Motor neuron (in vitro differentiated cells): ENCODE results near the gene GID4. TPM values are rescaled to one million over a fixed set of nuclear protein-coding genes. Genes with fewer than 3 reads are reported as not detected.
A peak's percentile ranks its signal among the peaks of the same experiment; 100 is the strongest.
"Not testable (repeated sequence)": the region's sequence is repeated elsewhere in the genome, so short reads cannot be mapped to it uniquely, and the experiment has no call there.

Source experiments
- ATAC-seq, 8 experiments: fragments of 200-7000 bp; cut with Tn5 transposase; replicated peaks in 6 of 8; 2 replicates each; pipeline ENCODE4 v1.8.0; 2021; ENCODE audit warnings: mild to moderate bottlenecking in 8 of 8, moderate library complexity in 8 of 8
- H3K27ac ChIP-seq, 2 donors: fragments of 250-450 bp; sonication (Bioruptor Pico); 2 replicates each; pipeline ENCODE4 v1.9.0; 2021; ENCODE audit warnings: antibody characterized with exemption in 2 of 2, mild to moderate bottlenecking in 2 of 2, moderate library complexity in 1 of 2
- H3K4me1 ChIP-seq, 2 donors: fragments of 250-450 bp; sonication (Bioruptor Pico); replicated peaks in 1 of 2; 2 replicates each; pipeline ENCODE4 v1.6.1; 2021; ENCODE audit warnings: antibody characterized with exemption in 2 of 2, mild to moderate bottlenecking in 2 of 2, moderate library complexity in 1 of 2
- H3K4me3 ChIP-seq, 5 donors: fragments of 250-450 bp; sonication (Bioruptor Pico); 2 replicates each; pipeline ENCODE4 v1.9.0; 2021; ENCODE audit warnings: antibody characterized with exemption in 5 of 5, mild to moderate bottlenecking in 5 of 5, moderate library complexity in 4 of 5
- WGBS, 10 experiments: fragments of 450-650 bp; shearing (Covaris generic); methylation state at CpG; one replicate each; pipeline ENCODE4 v1.0.0; 2022; 5-methylcytosine and 5-hydroxymethylcytosine counted together
- in situ Hi-C, 9 experiments: fragments of 400-800 bp; cut with MboI; loops; one replicate each; pipeline ENCODE4 v1.15.0; 2021; ENCODE audit warnings: low sequenced_read_pairs in 9 of 9, low pct_unique_long_range_greater_than_20kb in 2 of 9; ENCODE audit not compliant: unreplicated experiment in 9 of 9
- total RNA-seq, 8 experiments: library from RNA; unstranded; fragments of 300-600 nt; gene quantifications; 2 replicates each; pipeline versions ENCODE4 v1.2.3 to v1.2.4, GENCODE V29; 2022

The GID4 gene
- 10 to 100 TPM in 3 of 8 experiments, 1 to 10 TPM in 5; 6.0 to 13.0 (median 8.2) TPM for total RNA-seq

- 0 to 7% (median 2%) methylated on average over 3 to 37 of the region's 67 CpGs; no CpG with 5 or more reads in 6 of the 10 experiments for WGBS, 10 experiments
- Histone ChIP-seq H3K4me1 (peaks cover 13 to 16% of the 10 kb centered on the region in 2 donors), H3K27ac (peak within 1 kb of the TSS; percentile 44 to 65), H3K4me3 (peak within 1 kb of the TSS; percentile 52 to 82 (median 57))
- peak; percentile 86 to 93 (median 90) for ATAC-seq
- in situ Hi-C loops = loop anchor here in 6 of 9 experiments (10.0 to 25.0 kb wide), 4 partner anchors 144 to 677 kb away; partner anchors contain the start of gene RAI1 (in 4 of the 6)
Measured at GRCh38 chr17:18038861-18039534, at the start of gene GID4, which contains the start of gene ATPAF2. Gene GID4, plus strand, starts transcription at chr17:18039408. Its CDS starts 57 bp downstream, at chr17:18039465. Gene ATPAF2, minus strand, starts transcription at chr17:18039168. Its CDS starts 155 bp downstream, at chr17:18039013.

- WGBS, 10 experiments = 75 to 100% (median 91%) methylated on average over 1 to 5 of the region's 10 CpGs; no CpG with 5 or more reads in 4 of the 10 experiments
- H3K4me1 ChIP-seq = peaks cover 2 to 6% of the 10 kb centered on the region in 2 donors
- in situ Hi-C loops = no loop called here
- no peak for ATAC-seq
- H3K27ac ChIP-seq = no peak overlapping the region
- no peak overlapping the region for H3K4me3 ChIP-seq
Measured at GRCh38 chr17:17989618-17990017, 49.6 kb upstream of the GID4 start.

DNA sequence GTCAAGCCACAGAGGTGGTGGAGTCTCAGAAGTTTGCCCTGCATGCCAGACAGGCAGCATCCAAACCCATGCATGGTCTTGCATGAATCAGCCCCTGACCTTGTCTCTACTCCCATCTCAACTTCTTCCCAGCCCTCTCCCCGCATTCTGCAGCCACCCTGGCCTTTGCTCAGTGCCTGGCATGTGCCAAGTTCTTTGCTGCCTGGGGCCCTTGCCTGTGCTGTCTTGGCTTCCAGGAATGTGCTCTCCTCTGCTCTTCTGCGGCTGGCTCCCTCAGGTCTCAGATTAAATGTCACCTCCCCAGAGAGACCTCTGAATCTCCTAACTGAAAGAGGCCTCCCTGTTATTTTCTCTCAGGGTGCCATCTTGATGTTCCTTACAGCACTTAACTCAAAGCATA, 48.9 kb upstream of the GID4 start:
- in situ Hi-C loops = no loop called here
- no peak overlapping the region for H3K27ac ChIP-seq
- peaks cover 2 to 6% of the 10 kb centered on the region in 2 donors for H3K4me1 ChIP-seq
- no peak overlapping the region for H3K4me3 ChIP-seq
- 83 to 100% (median 92%) methylated on average over 1 to 2 of the region's 2 CpGs; no CpG with 5 or more reads in 6 of the 10 experiments for WGBS, 10 experiments
- no peak for ATAC-seq

DNA sequence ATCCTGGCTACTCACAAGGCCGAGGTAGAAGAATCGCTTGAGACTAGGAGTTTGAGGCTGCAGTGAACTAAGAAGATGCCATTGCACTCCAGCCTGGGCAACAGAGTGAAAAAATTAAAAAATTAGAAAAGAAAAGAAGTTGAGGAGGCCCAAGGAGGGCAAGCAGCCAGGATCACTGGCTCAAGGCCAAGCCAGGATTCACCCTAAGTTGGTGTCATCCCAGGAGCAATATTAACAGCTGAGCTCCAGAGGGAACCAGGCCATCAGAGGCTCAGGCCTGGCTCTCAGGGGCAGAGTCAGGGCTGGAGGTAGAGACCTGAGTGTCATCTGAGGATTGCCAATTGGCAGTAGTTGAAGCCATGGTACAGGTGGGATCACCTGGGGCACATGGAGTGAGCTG, 45.8 kb upstream of the GID4 start:
- in situ Hi-C loops = no loop called here
- no peak for ATAC-seq
- WGBS, 10 experiments = 63 to 100% (median 71%) methylated on average over 1 to 2 of the region's 2 CpGs; no CpG with 5 or more reads in 4 of the 10 experiments
- H3K4me1 ChIP-seq = peaks cover 4 to 6% of the 10 kb centered on the region in 2 donors
- H3K4me3 ChIP-seq = no peak overlapping the region
- H3K27ac ChIP-seq = no peak overlapping the region

DNA sequence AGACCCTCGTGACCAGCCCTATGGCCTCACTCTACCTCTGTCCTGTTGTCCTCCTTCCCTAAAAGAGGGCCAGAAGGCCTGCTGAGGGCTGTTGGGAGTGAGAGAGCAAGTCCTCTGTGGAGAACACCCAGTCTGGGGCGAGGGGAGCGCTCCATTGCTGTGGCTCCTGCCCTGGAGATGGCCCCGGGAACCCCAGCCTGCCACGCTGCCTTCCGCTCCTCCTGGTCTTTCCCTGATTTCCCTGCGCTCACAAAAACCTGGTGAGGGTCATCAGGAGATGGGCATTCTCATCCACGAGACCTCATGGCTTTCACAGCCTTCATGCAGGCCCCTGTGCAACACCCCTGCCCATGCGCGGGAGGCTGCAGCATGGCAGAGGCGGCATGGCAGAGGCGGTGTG, 45.4 kb upstream of the GID4 start:
- H3K27ac ChIP-seq = no peak overlapping the region
- no peak for ATAC-seq
- in situ Hi-C loops = no loop called here
- no peak overlapping the region for H3K4me3 ChIP-seq
- WGBS, 10 experiments = 62 to 100% (median 91%) methylated on average over 1 to 11 of the region's 12 CpGs; no CpG with 5 or more reads in 4 of the 10 experiments
- H3K4me1 ChIP-seq = peaks cover 6% of the 10 kb centered on the region in 2 donors

- Histone ChIP-seq H3K27ac (no peak overlapping the region), H3K4me3 (no peak overlapping the region), H3K4me1 (peaks cover 12 to 13% of the 10 kb centered on the region in 2 donors)
- in situ Hi-C loops = no loop called here
- 45 to 80% (median 69%) methylated on average over 1 to 6 of the region's 18 CpGs; no CpG with 5 or more reads in 4 of the 10 experiments for WGBS, 10 experiments
- peak in 5 of 8 experiments; percentile 24 to 92 (median 42) for ATAC-seq
Measured at GRCh38 chr17:17994271-17995069, 44.7 kb upstream of the GID4 start.

DNA sequence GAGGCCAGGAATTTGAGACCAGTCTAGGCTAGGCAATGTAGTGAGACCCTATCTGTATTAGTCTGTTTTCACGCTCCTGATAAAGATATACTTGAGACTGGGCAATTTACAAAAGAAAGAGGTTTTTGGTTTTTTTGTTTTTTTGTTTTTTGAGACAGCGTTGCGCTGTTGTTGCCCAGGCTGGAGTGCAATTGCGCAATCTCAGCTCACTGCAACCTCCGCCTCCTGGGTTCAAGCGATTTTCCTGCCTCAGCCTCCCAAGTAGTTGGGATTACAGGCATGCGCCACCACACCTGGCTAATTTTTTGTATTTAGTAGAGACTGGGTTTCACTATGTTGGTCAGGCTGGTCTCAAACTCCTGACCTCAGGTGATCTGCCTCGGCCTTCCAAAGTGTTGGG, 43.3 kb upstream of the GID4 start:
- H3K4me3 ChIP-seq, in situ Hi-C loops, H3K27ac ChIP-seq, ATAC-seq: not testable (repeated sequence)
- 90 to 100% (median 98%) methylated on average over 1 to 8 of the region's 8 CpGs; no CpG with 5 or more reads in 4 of the 10 experiments for WGBS, 10 experiments
- peaks cover 12 to 17% of the 10 kb centered on the region in 2 donors for H3K4me1 ChIP-seq

DNA sequence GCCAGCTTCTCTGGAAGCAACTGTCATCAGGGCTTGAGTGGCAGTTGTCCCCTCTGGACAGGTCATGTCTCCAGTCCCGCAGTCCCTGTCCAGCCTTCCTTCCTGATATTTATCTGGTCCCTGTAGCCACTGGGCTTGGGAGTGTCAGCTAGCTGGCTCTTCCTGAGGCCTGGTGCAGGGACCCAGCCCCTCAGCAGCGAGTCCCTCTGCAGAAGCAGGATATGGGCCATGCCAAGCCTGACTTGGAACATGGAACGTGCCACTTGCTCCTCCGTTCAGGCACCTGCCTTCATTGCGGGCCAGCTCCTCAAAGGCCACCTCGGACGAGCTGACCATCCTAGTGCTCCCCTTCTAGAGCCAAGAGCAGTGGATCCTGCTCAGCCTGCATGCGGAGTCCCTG, 40.3 kb upstream of the GID4 start:
- H3K4me1 ChIP-seq = peaks cover 14 to 20% of the 10 kb centered on the region in 2 donors
- peak overlapping the region; percentile 36 to 64 for H3K27ac ChIP-seq
- 17 to 100% (median 94%) methylated on average over 1 to 4 of the region's 8 CpGs; no CpG with 5 or more reads in 4 of the 10 experiments for WGBS, 10 experiments
- no peak overlapping the region for H3K4me3 ChIP-seq
- ATAC-seq = no peak
- in situ Hi-C loops = no loop called here

DNA sequence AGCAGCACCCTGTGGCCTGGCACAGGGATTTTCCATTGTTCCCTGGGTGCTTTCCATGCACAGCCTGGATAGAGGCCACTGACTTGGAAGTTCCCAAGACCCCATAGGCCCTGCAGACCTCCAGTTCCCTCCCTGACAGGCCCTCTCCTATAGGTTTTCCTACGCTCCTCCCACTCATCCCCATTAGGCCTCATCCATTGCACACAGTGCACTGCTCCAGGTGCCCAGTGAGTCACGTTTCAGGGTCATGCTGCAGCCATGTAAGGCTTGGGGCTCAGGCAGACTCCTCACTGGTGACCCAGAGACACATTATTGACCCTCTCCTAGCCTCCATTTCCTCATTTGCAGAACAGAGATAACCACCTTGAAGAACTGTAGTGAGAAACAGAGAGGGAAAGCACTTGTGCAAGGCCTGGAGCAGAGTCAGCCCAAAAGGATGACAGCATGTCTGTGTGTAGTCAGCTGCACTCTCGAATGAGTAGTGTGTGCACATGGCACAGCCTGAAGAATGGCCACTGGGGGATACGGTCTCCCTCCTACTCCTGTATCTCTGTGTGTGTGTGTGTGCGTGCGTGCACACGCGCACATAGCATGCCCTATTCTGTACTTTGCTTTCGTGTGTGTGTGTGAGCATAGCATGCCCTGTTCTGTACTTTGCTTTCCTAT, 39.7 kb upstream of the GID4 start:
- in situ Hi-C loops = loop anchor here in 1 of 9 experiments (25.0 kb wide), 1 partner anchor 312 kb away; the partner anchor contains the start of gene RAI1
- peaks cover 19 to 24% of the 10 kb centered on the region in 2 donors for H3K4me1 ChIP-seq
- H3K4me3 ChIP-seq = no peak overlapping the region
- peak in 5 of 8 experiments; percentile 92 to 94 (median 93) for ATAC-seq
- WGBS, 10 experiments = 60 to 90% (median 81%) methylated on average over 1 to 4 of the region's 9 CpGs; no CpG with 5 or more reads in 5 of the 10 experiments
- H3K27ac ChIP-seq = peak overlapping the region; percentile 36 to 64

DNA sequence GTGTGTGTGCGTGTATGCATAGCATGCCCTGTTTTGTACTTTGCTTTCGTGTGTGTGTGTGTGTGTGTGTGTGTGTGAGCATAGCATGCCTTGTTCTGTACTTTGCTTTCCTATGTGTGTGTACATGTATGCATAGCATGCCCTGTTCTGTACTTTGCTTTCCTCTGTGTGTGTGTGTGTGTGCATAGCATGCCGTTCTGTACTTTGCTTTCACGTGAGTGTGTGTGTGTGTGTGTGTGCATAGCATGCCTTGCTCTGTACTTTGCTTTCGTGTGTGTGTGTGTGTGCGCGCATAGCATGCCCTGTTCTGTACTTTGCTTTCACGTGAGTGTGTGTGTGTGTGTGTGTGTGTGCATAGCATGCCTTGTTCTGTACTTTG, 39.2 kb upstream of the GID4 start:
- in situ Hi-C loops = loop anchor here in 1 of 9 experiments (25.0 kb wide), 1 partner anchor 313 kb away; the partner anchor contains the start of gene RAI1
- no peak overlapping the region for H3K4me3 ChIP-seq
- 61 to 100% (median 86%) methylated on average over 1 to 5 of the region's 8 CpGs; no CpG with 5 or more reads in 7 of the 10 experiments for WGBS, 10 experiments
- no peak overlapping the region for H3K27ac ChIP-seq
- H3K4me1 ChIP-seq = peaks cover 22 to 29% of the 10 kb centered on the region in 2 donors
- no peak for ATAC-seq

GRCh38 chr17:18002171-18002570, 37.0 kb upstream of the GID4 start:
- no peak overlapping the region for H3K27ac ChIP-seq
- H3K4me3 ChIP-seq = no peak overlapping the region
- in situ Hi-C loops = loop anchor here in 1 of 9 experiments (25.0 kb wide), 1 partner anchor 315 kb away; the partner anchor contains the start of gene RAI1
- peaks cover 26 to 34% of the 10 kb centered on the region in 2 donors for H3K4me1 ChIP-seq
- no peak for ATAC-seq
- WGBS, 10 experiments = 50 to 100% (median 83%) methylated on average over 1 to 2 of the region's 2 CpGs; no CpG with 5 or more reads in 5 of the 10 experiments

- peak in 5 of 8 experiments; percentile 7 to 25 (median 16) for ATAC-seq
- Histone ChIP-seq H3K4me3 (no peak overlapping the region), H3K27ac (peak overlapping the region; percentile 16 to 67), H3K4me1 (peaks cover 20 to 25% of the 10 kb centered on the region in 2 donors)
- 72 to 100% (median 92%) methylated on average over 2 to 8 of the region's 9 CpGs; no CpG with 5 or more reads in 4 of the 10 experiments for WGBS, 10 experiments
- in situ Hi-C loops = loop anchor here in 1 of 9 experiments (25.0 kb wide), 1 partner anchor 317 kb away; the partner anchor contains the start of gene RAI1
Measured at GRCh38 chr17:18004345-18004744, 34.9 kb upstream of the GID4 start.
